Activated T-cell treated with anti-CD3 and anti-CD28 coated beads, Interleukin-2, amount 50 U/mL, for 24 hours (primary cell): Measurements from ENCODE around the gene GNG4.
A peak's percentile ranks its signal among the peaks of the same experiment; 100 is the strongest.

Experiments used
- DNase-seq: peaks from one replicate; pipeline ENCODE4 v3.0.0-alpha.2; 2020
- H3K27ac Mint-ChIP-seq: 2 replicates; pipeline ENCODE4 v1.8.0; 2020; ENCODE audit warnings: mild to moderate bottlenecking, mixed read lengths
- H3K27me3 Mint-ChIP-seq: 2 replicates; pipeline ENCODE4 v1.8.0; 2020; ENCODE audit warnings: mixed read lengths
- H3K36me3 Mint-ChIP-seq: 2 replicates; pipeline ENCODE4 v1.8.0; 2020; ENCODE audit warnings: low read depth, mixed read lengths
- H3K4me1 Mint-ChIP-seq: 2 replicates; pipeline ENCODE4 v1.8.0; 2020; ENCODE audit warnings: low read depth, mixed read lengths
- H3K4me3 Mint-ChIP-seq: 2 replicates; pipeline ENCODE4 v1.8.0; 2020; ENCODE audit warnings: mild to moderate bottlenecking, moderate library complexity, mixed read lengths
- H3K9me3 Mint-ChIP-seq: 2 replicates; pipeline ENCODE4 v1.8.0; 2020; ENCODE audit warnings: mixed read lengths

GNG4 gene

DNA sequence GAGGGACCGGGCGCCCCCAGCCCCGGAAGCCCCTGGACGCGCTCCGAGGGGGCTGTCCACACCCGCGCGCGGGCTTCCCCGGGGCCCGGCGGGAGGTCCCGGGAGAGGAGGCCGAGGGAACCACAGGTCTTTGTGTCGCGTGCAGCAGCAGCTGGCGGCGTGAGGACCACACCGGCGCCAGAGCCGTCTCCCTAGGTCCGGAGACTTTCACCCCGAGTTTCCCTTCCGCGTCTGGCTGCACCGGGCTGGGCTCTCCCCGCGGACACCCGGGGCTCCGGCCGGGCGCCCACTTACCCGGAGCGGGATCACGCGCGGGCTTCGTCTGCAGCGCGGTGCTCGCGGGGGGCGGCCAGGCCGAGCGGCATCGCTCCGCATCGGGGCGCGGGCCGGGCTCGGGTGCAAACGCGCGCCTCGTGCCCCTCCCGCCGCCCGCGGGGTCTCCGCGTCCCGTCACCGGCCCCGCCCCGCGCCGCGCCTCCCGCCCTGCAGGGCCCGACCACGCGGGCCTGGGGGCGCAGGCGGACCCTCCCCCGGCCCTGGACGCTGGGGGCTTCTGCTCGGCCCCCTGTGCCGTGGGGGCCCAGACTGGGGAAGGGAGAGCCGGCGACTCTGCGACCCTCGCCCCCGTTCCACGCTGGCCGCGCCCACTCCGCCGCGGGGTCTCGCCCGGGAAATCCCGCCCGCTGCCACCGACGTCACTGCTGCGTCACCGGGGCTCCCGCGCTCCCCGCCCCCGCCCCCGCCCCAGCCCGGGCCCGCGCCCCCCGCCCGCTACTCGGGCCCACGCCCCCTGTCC is at the start of gene GNG4:
Gene GNG4, minus strand, starts transcription at position 417 of the 796 bp plus-strand sequence. CDS start 65,946 bp downstream, outside the sequence.
- Mint-ChIP-seq H3K27me3 (peaks cover 77% of the 10 kb centered on the region), H3K4me1 (peaks cover 11% of the 10 kb centered on the region), H3K27ac (peak within 1 kb of the TSS; percentile 64)

DNA sequence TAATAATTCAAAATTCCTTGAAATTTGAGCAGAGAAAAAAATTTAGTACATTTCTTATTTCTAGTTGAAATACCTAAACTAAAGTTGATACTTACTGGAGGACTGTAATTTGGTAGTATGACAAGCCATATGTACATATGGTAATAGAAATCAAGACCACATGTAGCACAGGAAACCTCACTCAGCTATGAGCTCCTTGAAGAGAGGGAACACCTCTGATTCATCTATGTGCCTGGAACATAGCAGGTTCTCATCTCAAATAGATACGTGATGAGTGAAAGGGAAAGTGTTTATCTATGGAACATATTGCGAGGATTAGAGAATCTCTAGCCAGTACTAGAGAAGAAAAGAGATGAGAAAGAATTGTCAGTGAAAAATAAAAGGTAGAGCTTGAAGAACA is 47.9 kb upstream of the GNG4 start:
- Mint-ChIP-seq H3K9me3 (no peaks in the 10 kb centered on the region), H3K4me1 (peaks cover 23% of the 10 kb centered on the region), H3K27ac (peak overlapping the region; percentile 91), H3K27me3 (no peaks in the 10 kb centered on the region), H3K36me3 (peaks cover 90% of the 10 kb centered on the region), H3K4me3 (no peak overlapping the region)
- no peak for DNase-seq

More for the DNA sequence above, at the start of gene GNG4:
- H3K4me3 Mint-ChIP-seq: peak within 1 kb of the TSS; percentile 74
- peak; percentile 53 for DNase-seq
- H3K36me3 Mint-ChIP-seq: no peaks in the 10 kb centered on the region
- H3K9me3 Mint-ChIP-seq: peaks cover 2% of the 10 kb centered on the region

DNA sequence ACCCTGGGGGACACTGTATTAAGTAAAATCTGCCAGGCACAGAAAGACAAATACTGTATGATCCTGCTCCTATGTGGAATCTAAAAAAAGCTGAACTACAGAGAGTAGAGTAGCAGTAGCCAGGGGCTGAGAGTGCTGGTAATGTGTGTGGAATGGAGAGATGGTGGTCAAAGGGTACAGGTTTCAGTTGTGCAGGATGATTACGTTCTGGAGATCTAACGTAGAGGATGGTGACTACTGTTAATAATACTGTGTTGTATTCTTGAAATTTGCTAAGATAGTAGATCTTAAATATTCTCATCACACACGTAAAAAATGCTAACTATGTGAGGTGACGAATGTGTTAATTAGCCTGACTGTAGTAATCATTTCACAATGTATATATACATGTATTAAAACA is 39.8 kb upstream of the GNG4 start:
- Mint-ChIP-seq H3K36me3 (peaks cover 75% of the 10 kb centered on the region), H3K4me1 (no peaks in the 10 kb centered on the region)

DNA sequence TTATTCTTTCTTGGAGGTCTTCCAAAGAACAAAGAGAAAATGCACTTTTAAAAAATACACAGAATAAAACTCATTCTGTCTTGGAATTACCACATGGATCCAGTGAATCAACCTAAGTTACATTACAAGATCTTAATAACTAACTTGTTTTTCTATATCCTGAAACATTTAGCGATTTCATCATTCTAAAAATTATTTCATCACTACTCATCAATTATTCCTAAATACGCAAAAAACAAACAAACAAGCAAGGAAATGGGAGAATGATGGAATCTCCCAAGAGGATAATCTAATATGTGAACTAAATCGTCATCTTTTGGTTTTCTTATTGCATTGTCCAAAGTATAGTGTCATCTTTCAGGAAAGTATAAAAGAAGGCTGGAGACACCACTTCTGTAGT is 38.5 kb upstream of the GNG4 start:
- Mint-ChIP-seq H3K36me3 (peaks cover 77% of the 10 kb centered on the region), H3K27ac (no peak overlapping the region), H3K9me3 (no peaks in the 10 kb centered on the region), H3K4me3 (no peak overlapping the region), H3K4me1 (no peaks in the 10 kb centered on the region), H3K27me3 (no peaks in the 10 kb centered on the region)
- DNase-seq: no peak

More for the DNA sequence above, 39.8 kb upstream of the GNG4 start:
- DNase-seq: no peak
- H3K9me3 Mint-ChIP-seq: no peaks in the 10 kb centered on the region
- H3K4me3 Mint-ChIP-seq: no peak overlapping the region
- no peak overlapping the region for H3K27ac Mint-ChIP-seq
- no peaks in the 10 kb centered on the region for H3K27me3 Mint-ChIP-seq

DNA sequence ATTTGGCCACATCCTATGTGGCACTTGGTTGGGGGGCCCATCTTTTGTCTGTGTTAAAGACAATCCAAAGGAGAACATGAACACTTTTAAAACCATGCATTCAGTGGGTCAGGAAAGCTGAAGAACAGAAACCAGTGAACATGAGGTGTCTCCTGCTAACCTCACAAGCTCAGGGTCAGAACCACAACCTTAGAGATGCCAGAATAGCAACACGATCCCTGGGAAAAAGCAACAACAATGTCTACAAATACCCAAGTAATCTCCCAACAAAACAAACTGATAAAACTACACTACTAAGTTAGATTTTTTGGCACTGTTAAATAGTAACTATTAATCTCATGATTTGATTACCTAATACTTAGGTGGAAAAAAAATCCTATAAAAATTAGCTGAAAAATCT is 34.1 kb upstream of the GNG4 start:
- no peaks in the 10 kb centered on the region for H3K9me3 Mint-ChIP-seq
- peaks cover 89% of the 10 kb centered on the region for H3K36me3 Mint-ChIP-seq
- H3K27ac Mint-ChIP-seq: no peak overlapping the region
- DNase-seq: no peak
- H3K4me1 Mint-ChIP-seq: no peaks in the 10 kb centered on the region
- no peak overlapping the region for H3K4me3 Mint-ChIP-seq
- H3K27me3 Mint-ChIP-seq: no peaks in the 10 kb centered on the region

DNA sequence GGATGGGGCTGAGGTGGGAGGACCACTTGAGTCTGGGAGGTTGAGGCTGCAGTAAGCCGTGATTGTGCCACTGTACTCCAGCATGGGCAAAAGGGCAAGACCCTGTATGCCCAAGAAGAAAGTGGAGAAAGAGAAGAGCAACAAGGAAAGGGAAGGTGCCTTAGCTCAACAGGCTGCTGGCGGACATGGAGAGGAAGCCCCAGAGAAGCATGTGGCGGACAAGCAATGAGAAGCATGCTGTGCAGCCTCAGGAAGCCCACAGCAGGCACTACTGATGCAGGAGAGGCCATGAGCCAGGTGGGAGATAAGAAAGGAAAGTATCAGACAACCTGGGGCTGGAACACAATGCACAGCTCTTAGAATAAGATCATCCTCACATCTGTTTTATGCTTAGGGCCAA is 32.6 kb upstream of the GNG4 start:
- H3K27ac Mint-ChIP-seq: no peak overlapping the region

DNA sequence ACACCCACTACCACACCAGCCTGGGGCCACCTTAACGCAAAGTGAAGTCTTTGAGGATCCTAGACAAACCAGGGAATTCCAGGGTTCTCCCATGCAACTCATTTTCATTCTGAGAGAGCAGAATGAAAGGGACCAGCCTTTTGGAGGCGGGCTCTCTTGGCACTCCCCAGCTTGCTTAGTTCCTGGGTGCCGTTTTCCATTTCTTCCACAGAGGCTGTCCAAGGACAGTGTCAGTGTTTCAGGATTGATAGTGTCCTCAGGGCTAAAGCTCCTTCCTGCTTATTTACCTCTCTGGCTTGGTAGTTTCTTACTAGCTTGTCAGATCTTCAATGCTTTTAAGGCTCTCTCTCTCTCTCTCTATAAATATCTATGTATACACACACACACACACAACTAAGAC is 30.1 kb upstream of the GNG4 start:
- Mint-ChIP-seq H3K27ac (no peak overlapping the region), H3K4me1 (no peaks in the 10 kb centered on the region), H3K9me3 (peaks cover 16% of the 10 kb centered on the region), H3K36me3 (peaks cover 90% of the 10 kb centered on the region), H3K27me3 (no peaks in the 10 kb centered on the region), H3K4me3 (no peak overlapping the region)
- DNase-seq: no peak

More for the DNA sequence above, 32.6 kb upstream of the GNG4 start:
- no peaks in the 10 kb centered on the region for H3K27me3 Mint-ChIP-seq
- H3K4me3 Mint-ChIP-seq: no peak overlapping the region
- DNase-seq: no peak
- no peaks in the 10 kb centered on the region for H3K4me1 Mint-ChIP-seq
- H3K9me3 Mint-ChIP-seq: no peaks in the 10 kb centered on the region
- H3K36me3 Mint-ChIP-seq: peaks cover 86% of the 10 kb centered on the region

DNA sequence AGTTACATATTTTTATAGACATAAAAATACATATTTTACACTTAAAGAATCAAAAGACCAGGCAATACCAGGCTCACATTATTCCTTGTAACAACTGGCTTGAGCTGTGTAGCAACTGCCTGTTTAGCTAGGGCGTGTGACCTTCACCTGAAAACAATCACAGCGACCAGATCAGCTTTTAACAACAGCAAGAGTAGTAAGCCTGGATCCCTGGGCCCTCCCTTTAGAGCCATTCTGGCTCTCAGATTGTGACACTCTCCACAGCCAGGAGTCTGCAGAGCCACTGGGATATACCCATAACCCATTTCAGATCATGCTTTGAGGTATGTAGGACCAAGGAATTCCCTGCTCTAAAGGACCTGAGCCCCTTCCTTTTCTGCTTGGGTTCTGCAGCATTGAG is 29.4 kb upstream of the GNG4 start:
- H3K9me3 Mint-ChIP-seq: peaks cover 19% of the 10 kb centered on the region
- no peak for DNase-seq
- no peak overlapping the region for H3K27ac Mint-ChIP-seq
- H3K36me3 Mint-ChIP-seq: peaks cover 91% of the 10 kb centered on the region
- H3K4me3 Mint-ChIP-seq: no peak overlapping the region
- H3K27me3 Mint-ChIP-seq: no peaks in the 10 kb centered on the region
- no peaks in the 10 kb centered on the region for H3K4me1 Mint-ChIP-seq

DNA sequence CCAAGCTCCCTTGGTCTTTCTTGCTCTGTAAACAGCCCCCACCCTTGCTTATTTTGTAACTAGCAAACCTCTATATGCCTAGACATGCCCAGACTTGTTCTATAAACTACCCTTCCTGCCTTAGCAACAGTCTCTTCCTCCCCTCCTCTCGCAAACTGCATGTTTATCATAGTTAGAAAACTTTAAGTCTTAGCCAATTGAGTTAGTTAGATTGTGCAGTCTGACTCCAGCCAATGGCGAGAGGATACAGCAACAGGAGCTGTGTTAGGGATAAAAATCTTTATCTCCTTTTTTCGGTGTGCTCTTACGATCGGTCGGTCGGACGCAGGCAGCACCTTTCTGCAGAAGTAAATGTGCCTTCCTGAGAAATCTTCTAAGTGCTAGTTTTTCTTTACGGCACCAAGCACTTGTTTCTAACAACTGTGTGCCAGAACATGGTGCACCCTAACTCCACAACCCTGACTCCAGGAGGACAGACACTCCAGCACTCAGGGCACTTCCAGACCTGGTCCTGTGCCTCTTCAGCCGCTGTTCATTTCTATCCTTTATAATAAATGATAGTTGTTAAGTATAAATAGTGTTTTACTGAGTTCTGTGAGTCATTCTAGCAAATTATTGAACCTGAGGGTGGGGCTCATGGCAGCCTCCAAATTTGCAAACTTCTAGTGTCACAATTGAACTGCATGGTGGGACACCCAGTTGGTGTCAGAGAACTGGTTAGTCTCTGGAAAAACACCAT is 25.7 kb upstream of the GNG4 start:
- no peaks in the 10 kb centered on the region for H3K27me3 Mint-ChIP-seq
- H3K9me3 Mint-ChIP-seq: peaks cover 52% of the 10 kb centered on the region
- H3K4me1 Mint-ChIP-seq: no peaks in the 10 kb centered on the region
- no peak overlapping the region for H3K4me3 Mint-ChIP-seq
- H3K27ac Mint-ChIP-seq: no peak overlapping the region
- H3K36me3 Mint-ChIP-seq: peaks cover 91% of the 10 kb centered on the region
- DNase-seq: no peak

DNA sequence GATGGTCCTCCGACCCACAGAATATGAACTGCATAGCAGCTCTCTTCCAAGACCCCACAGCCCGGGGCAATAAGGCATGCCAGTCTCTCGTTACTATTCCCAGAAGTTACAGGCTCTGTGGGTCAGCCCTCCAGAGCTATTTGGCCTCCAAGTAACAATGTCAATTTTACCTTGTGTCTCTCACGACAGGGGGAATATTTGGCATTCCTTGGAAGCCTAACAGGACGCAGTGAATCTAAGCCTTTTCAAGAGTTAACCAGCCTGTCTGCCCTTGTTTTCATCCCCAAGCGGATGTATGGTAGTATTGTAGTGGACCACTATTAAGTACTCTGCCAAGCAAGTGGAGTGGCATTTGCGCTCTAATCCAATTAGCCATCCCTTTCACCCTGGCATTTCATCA is 24.4 kb upstream of the GNG4 start:
- Mint-ChIP-seq H3K4me3 (no peak overlapping the region), H3K27me3 (no peaks in the 10 kb centered on the region), H3K9me3 (peaks cover 62% of the 10 kb centered on the region), H3K36me3 (peaks cover 94% of the 10 kb centered on the region), H3K27ac (no peak overlapping the region), H3K4me1 (no peaks in the 10 kb centered on the region)
- DNase-seq: no peak

DNA sequence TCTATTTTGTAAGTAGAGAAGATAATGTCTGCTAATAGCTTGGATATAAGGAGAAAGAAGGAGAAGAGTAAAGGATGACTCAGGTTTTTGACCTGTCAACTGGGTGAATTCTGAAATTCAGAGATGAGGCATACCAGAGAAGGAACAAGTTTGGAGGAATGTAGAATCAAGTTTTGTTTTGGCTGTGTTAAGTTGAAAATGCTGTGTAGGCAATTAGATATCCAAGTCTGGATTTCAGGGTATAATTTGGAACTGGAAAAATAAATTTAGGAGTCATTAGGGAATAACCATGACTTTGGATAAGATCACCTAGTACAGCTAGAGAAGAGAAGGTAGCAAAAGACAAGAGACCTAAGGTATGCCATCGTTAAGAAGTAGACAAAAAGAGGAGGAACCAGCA is 22.4 kb upstream of the GNG4 start:
- no peak overlapping the region for H3K4me3 Mint-ChIP-seq
- peaks cover 62% of the 10 kb centered on the region for H3K9me3 Mint-ChIP-seq
- H3K27me3 Mint-ChIP-seq: no peaks in the 10 kb centered on the region
- no peak overlapping the region for H3K27ac Mint-ChIP-seq
- no peaks in the 10 kb centered on the region for H3K4me1 Mint-ChIP-seq
- peaks cover 88% of the 10 kb centered on the region for H3K36me3 Mint-ChIP-seq
- no peak for DNase-seq

DNA sequence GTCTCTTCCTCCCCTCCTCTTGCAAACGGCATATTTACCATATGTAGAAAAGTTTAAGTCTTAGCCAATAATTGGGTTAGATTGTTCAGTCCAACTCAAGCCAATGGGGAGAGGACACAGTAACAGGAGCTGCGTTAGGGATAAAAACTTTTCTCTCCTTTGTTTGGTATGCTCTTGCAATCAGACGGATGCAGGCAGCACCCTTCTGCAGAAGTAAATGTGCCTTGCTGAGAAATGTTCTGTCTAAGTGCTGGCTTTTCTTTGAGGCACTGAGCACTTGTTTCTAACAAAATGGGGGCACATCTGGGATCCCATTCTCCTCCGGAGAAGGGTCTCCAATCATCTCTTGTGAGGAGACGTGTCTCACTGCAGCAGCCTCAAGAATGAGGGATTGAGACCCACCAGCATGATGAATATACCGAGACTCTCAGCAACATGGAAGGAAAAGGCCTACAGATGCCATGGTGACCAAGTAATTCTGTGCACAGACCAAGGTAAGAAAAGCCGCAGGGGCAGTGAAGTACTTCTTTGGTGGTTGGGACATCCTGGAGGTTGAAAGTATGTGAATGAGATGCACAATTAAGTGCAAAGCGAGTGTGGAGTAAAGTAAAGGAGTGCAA is 20.7 kb upstream of the GNG4 start:
- H3K9me3 Mint-ChIP-seq: peaks cover 52% of the 10 kb centered on the region
- H3K27ac Mint-ChIP-seq: no peak overlapping the region
- H3K4me1 Mint-ChIP-seq: no peaks in the 10 kb centered on the region
- H3K27me3 Mint-ChIP-seq: no peaks in the 10 kb centered on the region
- no peak overlapping the region for H3K4me3 Mint-ChIP-seq
- peaks cover 71% of the 10 kb centered on the region for H3K36me3 Mint-ChIP-seq
- DNase-seq: no peak

DNA sequence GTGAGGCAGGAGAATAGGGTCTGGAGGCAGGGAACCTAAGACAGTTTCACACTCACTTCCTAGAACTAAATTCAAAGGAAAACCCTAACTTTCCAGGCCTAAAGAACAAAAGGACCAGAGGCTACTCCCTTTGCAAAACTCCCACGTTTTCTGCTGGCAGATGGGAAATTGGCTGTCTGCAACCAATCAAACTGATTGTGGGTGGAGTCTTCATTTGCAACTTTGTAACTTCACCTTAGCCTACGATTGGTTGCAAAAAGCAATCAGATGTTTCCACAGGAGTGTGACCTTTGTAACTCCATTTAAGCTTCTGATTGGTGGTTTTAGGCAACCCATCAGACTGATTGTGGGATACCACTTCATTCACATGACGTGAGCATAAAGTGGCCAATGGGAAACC is 19.7 kb upstream of the GNG4 start:
- Mint-ChIP-seq H3K9me3 (peaks cover 45% of the 10 kb centered on the region), H3K27ac (no peak overlapping the region), H3K4me3 (no peak overlapping the region), H3K4me1 (no peaks in the 10 kb centered on the region), H3K36me3 (peaks cover 70% of the 10 kb centered on the region), H3K27me3 (no peaks in the 10 kb centered on the region)
- DNase-seq: no peak

DNA sequence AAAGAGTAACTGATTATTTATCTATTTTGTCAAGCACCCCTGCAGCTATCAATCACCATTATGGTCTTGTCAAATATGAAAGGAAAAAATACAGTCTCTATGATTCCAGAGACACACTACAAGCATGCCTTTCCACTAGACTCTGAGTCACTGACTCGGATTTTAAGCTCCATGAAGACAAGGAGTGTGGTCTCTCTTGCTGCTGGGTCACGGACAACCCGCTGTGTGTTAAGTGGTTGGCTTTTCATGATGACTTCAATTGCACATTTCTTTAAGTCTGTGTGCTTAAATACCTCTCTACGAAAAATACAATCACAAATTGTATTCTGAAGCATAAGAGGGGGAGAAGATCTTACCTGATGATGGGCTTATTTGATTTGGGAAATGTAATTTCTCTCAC is 14.0 kb upstream of the GNG4 start:
- Mint-ChIP-seq H3K36me3 (peaks cover 49% of the 10 kb centered on the region), H3K27ac (no peak overlapping the region), H3K9me3 (no peaks in the 10 kb centered on the region), H3K4me1 (no peaks in the 10 kb centered on the region), H3K4me3 (no peak overlapping the region), H3K27me3 (no peaks in the 10 kb centered on the region)
- DNase-seq: no peak

DNA sequence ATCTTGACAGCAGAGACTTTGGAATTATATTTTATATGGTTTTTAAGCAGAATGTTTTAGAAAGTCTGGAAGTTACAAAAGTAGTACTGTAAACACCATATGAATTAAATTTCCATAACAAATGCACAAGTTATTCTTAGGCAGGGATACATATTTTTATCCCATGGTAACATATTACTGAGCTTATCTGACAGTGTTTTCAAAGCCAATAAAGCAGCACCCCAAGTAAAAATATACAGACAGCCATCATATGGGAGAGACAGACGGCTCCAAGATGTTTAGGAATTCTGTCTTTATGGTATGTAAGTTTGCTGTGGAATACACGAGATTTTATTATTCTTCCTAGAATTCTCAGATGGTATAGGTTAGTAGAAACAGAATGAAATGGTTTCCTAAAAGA is 12.0 kb upstream of the GNG4 start:
- H3K27ac Mint-ChIP-seq: no peak overlapping the region
- H3K4me1 Mint-ChIP-seq: no peaks in the 10 kb centered on the region
- peaks cover 44% of the 10 kb centered on the region for H3K36me3 Mint-ChIP-seq
- H3K9me3 Mint-ChIP-seq: no peaks in the 10 kb centered on the region
- H3K27me3 Mint-ChIP-seq: no peaks in the 10 kb centered on the region
- H3K4me3 Mint-ChIP-seq: no peak overlapping the region
- no peak for DNase-seq
